ENCODE results near the gene ABCA4.

ABCA4 gene

GRCh38 chr1:94012708-94013366 lies 108.1 kb downstream of the ABCA4 start:
- Histone ChIP-seq H3K4me1 (ENCODE audit: low read length) (no peaks in the 10 kb centered on the region), H3K27me3 (replicated peaks; ENCODE audit: insufficient read depth, low read length) (no peaks in the 10 kb centered on the region), H3K36me3 (replicated peaks; ENCODE audit: insufficient read depth, low read length) (no peaks in the 10 kb centered on the region), H3K9me2 (replicated peaks; ENCODE audit: insufficient read depth, low read length) (no peaks in the 10 kb centered on the region), H3K4me3 (ENCODE audit: low read length) (no peak overlapping the region), H3K27ac (ENCODE audit: low read length) (no peak overlapping the region), H3K79me2 (ENCODE audit: low read length) (no peaks in the 10 kb centered on the region), H3K9ac (ENCODE audit: low read length) (no peak overlapping the region), H3K9me3 (replicated peaks; ENCODE audit: insufficient read depth, low read length) (no peaks in the 10 kb centered on the region), H3K4me2 (ENCODE audit: low read depth, low read length) (no peak overlapping the region), H3F3A (ENCODE audit: insufficient read depth, low read length) (no peaks in the 10 kb centered on the region), H4K20me1 (ENCODE audit: insufficient read depth, low read length) (no peaks in the 10 kb centered on the region), H2AFZ (ENCODE audit: low read length) (no peak overlapping the region)
- DNase-seq = no peak
- no peak for TF ChIP-seq EZH2phosphoT487 (IDR thresholded peaks at IDR 0.05; ENCODE audit: low read length)
- TF ChIP-seq CTCF (IDR thresholded peaks at IDR 0.05; ENCODE audit: low read length) = no peak
- TF ChIP-seq EZH2 (optimal IDR thresholded peaks at IDR 0.05; ENCODE audit: low read depth, low read length) = no peak

GRCh38 chr1:94011709-94012595 lies 109.0 kb downstream of the ABCA4 start:
- H2AFZ ChIP-seq (ENCODE audit: low read length) = no peak overlapping the region
- no peak overlapping the region for H3K27ac ChIP-seq (ENCODE audit: low read length)
- H3K4me3 ChIP-seq (ENCODE audit: low read length) = no peak overlapping the region
- no peaks in the 10 kb centered on the region for H3K9me2 ChIP-seq (replicated peaks; ENCODE audit: insufficient read depth, low read length)
- DNase-seq = no peak
- H3K9ac ChIP-seq (ENCODE audit: low read length) = no peak overlapping the region
- H3F3A ChIP-seq (ENCODE audit: insufficient read depth, low read length) = no peaks in the 10 kb centered on the region
- H3K27me3 ChIP-seq (replicated peaks; ENCODE audit: insufficient read depth, low read length) = no peaks in the 10 kb centered on the region
- H3K9me3 ChIP-seq (replicated peaks; ENCODE audit: insufficient read depth, low read length) = no peaks in the 10 kb centered on the region
- H4K20me1 ChIP-seq (ENCODE audit: insufficient read depth, low read length) = no peaks in the 10 kb centered on the region
- H3K4me2 ChIP-seq (ENCODE audit: low read depth, low read length) = no peak overlapping the region
- TF ChIP-seq EZH2 (optimal IDR thresholded peaks at IDR 0.05; ENCODE audit: low read depth, low read length) = no peak
- no peaks in the 10 kb centered on the region for H3K4me1 ChIP-seq (ENCODE audit: low read length)
- H3K79me2 ChIP-seq (ENCODE audit: low read length) = no peaks in the 10 kb centered on the region
- H3K36me3 ChIP-seq (replicated peaks; ENCODE audit: insufficient read depth, low read length) = no peaks in the 10 kb centered on the region

- no peaks in the 10 kb centered on the region for H4K20me1 ChIP-seq (ENCODE audit: insufficient read depth, low read length)
- no peak for DNase-seq
Observed at GRCh38 chr1:94011129-94011528, 109.8 kb downstream of the ABCA4 start.

More at GRCh38 chr1:94011129-94011528, 109.8 kb downstream of the ABCA4 start:
- Histone ChIP-seq H3K36me3 (replicated peaks; ENCODE audit: insufficient read depth, low read length) (no peaks in the 10 kb centered on the region), H2AFZ (ENCODE audit: low read length) (no peak overlapping the region), H3K9me3 (replicated peaks; ENCODE audit: insufficient read depth, low read length) (no peaks in the 10 kb centered on the region), H3K4me1 (ENCODE audit: low read length) (no peaks in the 10 kb centered on the region), H3K27me3 (replicated peaks; ENCODE audit: insufficient read depth, low read length) (no peaks in the 10 kb centered on the region), H3K9me2 (replicated peaks; ENCODE audit: insufficient read depth, low read length) (no peaks in the 10 kb centered on the region), H3F3A (ENCODE audit: insufficient read depth, low read length) (no peaks in the 10 kb centered on the region), H3K9ac (ENCODE audit: low read length) (no peak overlapping the region), H3K4me2 (ENCODE audit: low read depth, low read length) (no peak overlapping the region), H3K4me3 (ENCODE audit: low read length) (no peak overlapping the region), H3K27ac (ENCODE audit: low read length) (no peak overlapping the region), H3K79me2 (ENCODE audit: low read length) (no peaks in the 10 kb centered on the region)
- no peak for TF ChIP-seq CTCF (IDR thresholded peaks at IDR 0.05; ENCODE audit: low read length)
- TF ChIP-seq EZH2 (optimal IDR thresholded peaks at IDR 0.05; ENCODE audit: low read depth, low read length) = no peak
- no peak for TF ChIP-seq EZH2phosphoT487 (IDR thresholded peaks at IDR 0.05; ENCODE audit: low read length)
